Epithelial cell of proximal tubule (primary cell): ENCODE data around the gene UGCG. TPM values are rescaled to one million over a fixed set of nuclear protein-coding genes. Genes with fewer than 3 reads are reported as not detected.
"Not testable (repeated sequence)": the region's sequence is repeated elsewhere in the genome, so short reads cannot be mapped to it uniquely, and the experiment has no call there.

Experiments used
- DNase-seq: peaks from one replicate; pipeline ENCODE4 v3.0.0-alpha.2; 2011; ENCODE audit warnings: low read depth
- H3K4me3 ChIP-seq: 2 replicates; pipeline ENCODE4 v1.5.1; 2011; ENCODE audit warnings: low read depth, mild to moderate bottlenecking, low read length
- CTCF ChIP-seq: conservative IDR thresholded peaks from 2 replicates; pipeline ENCODE4 v1.5.1; 2012; ENCODE audit warnings: low read depth, mild to moderate bottlenecking, low read length
- total RNA-seq: library from RNA; depleted of rRNA; stranded (reverse); fragments of >200 nt; gene quantifications from 2 replicates; pipeline ENCODE4 v1.2.3, GENCODE V29; 2015

The UGCG gene
- total RNA-seq, 1 donor from 2014 or later, result 288 TPM

GRCh38 chr9:111959468-111960359 is 63.1 kb downstream of the UGCG start:
- peak; percentile 100 for DNase-seq
- TF ChIP-seq CTCF, result peak; percentile 10
- no peak overlapping the region for H3K4me3 ChIP-seq

GRCh38 chr9:111960485-111960884 is 63.9 kb downstream of the UGCG start:
- H3K4me3 ChIP-seq, DNase-seq: not testable (repeated sequence)

GRCh38 chr9:111961009-111961408 is 64.4 kb downstream of the UGCG start:
- TF ChIP-seq CTCF, result no peak
- H3K4me3 ChIP-seq, result no peak overlapping the region
- no peak for DNase-seq

- DNase-seq, result peak; percentile 95
- H3K4me3 ChIP-seq, result no peak overlapping the region
- peak; percentile 15 for TF ChIP-seq CTCF
Observed at GRCh38 chr9:111961575-111961974, 65.0 kb downstream of the UGCG start.

GRCh38 chr9:111962021-111962420 is 65.4 kb downstream of the UGCG start:
- no peak for TF ChIP-seq CTCF
- H3K4me3 ChIP-seq, result no peak overlapping the region
- DNase-seq, result no peak

GRCh38 chr9:111963995-111964394 is 67.4 kb downstream of the UGCG start:
- TF ChIP-seq CTCF, result no peak

GRCh38 chr9:111965566-111966019 is 69.0 kb downstream of the UGCG start:
- peak; percentile 25 for TF ChIP-seq CTCF
- DNase-seq, result peak; percentile 100
- H3K4me3 ChIP-seq, result no peak overlapping the region

More at GRCh38 chr9:111963995-111964394, 67.4 kb downstream of the UGCG start:
- no peak for DNase-seq
- H3K4me3 ChIP-seq, result no peak overlapping the region
